Astrocyte (in vitro differentiated cells and primary cell): Measurements from ENCODE around the gene GPC5. TPM values are rescaled to one million over a fixed set of nuclear protein-coding genes. Genes with fewer than 3 reads are reported as not detected.

Experiments used
- DNase-seq: peaks from one replicate; pipeline ENCODE4 v3.0.0-alpha.2; 2010; ENCODE audit warnings: low read depth
- FAIRE-seq: peaks from 2 replicates; lab custom pipeline; 2011; peaks lifted over from hg19 to GRCh38; lab: Jason Lieb, UNC
- H2AFZ ChIP-seq: 2 replicates; pipeline ENCODE4 v1.6.0; 2012; ENCODE audit warnings: low read depth, low read length, inconsistent platforms
- H3K27ac ChIP-seq: 2 replicates; pipeline ENCODE4 v1.5.1; 2011; ENCODE audit warnings: low read depth, low read length, inconsistent platforms
- H3K27me3 ChIP-seq: 2 replicates; pipeline ENCODE4 v1.6.0; 2011; ENCODE audit warnings: low read length, inconsistent platforms; ENCODE audit not compliant: insufficient read depth
- H3K36me3 ChIP-seq: 2 replicates; pipeline ENCODE4 v1.5.1; 2011; ENCODE audit warnings: low read length, inconsistent platforms; ENCODE audit not compliant: insufficient read depth
- H3K4me1 ChIP-seq: 2 replicates; pipeline ENCODE4 v1.5.1; 2011; ENCODE audit warnings: low read length, inconsistent platforms; ENCODE audit not compliant: insufficient read depth
- H3K4me2 ChIP-seq: 2 replicates; pipeline ENCODE4 v1.6.0; 2012; ENCODE audit warnings: low read length, inconsistent platforms
- H3K4me3 ChIP-seq: 2 replicates; pipeline ENCODE4 v1.5.1; 2011; ENCODE audit warnings: low read depth, mild to moderate bottlenecking, low read length, inconsistent platforms; ENCODE audit not compliant: insufficient read depth
- H3K79me2 ChIP-seq: 2 replicates; pipeline ENCODE4 v1.6.0; 2012; ENCODE audit warnings: mild to moderate bottlenecking, low read length, inconsistent platforms; ENCODE audit not compliant: insufficient read depth
- H3K9ac ChIP-seq: 2 replicates; pipeline ENCODE4 v1.6.0; 2012; ENCODE audit warnings: mild to moderate bottlenecking, low read length, inconsistent platforms
- H3K9me3 ChIP-seq: 2 replicates; pipeline ENCODE4 v1.5.1; 2012; ENCODE audit warnings: low read depth, mild to moderate bottlenecking, low read length, inconsistent platforms; ENCODE audit not compliant: insufficient read depth
- H4K20me1 ChIP-seq: 2 replicates; pipeline ENCODE4 v1.6.0; 2012; ENCODE audit warnings: low read length, inconsistent platforms; ENCODE audit not compliant: insufficient read depth
- H3K27ac Mint-ChIP-seq: one replicate; pipeline ENCODE4 v1.8.0; 2021; ENCODE audit warnings: mild to moderate bottlenecking, mixed read lengths; ENCODE audit not compliant: unreplicated experiment
- H3K27me3 Mint-ChIP-seq: one replicate; pipeline ENCODE4 v1.8.0; 2021; ENCODE audit warnings: low read depth, mixed read lengths; ENCODE audit not compliant: unreplicated experiment
- H3K36me3 Mint-ChIP-seq: one replicate; pipeline ENCODE4 v1.8.0; 2021; ENCODE audit warnings: low read depth, mixed read lengths; ENCODE audit not compliant: unreplicated experiment
- H3K4me1 Mint-ChIP-seq: one replicate; pipeline ENCODE4 v1.8.0; 2021; ENCODE audit warnings: low read depth, mixed read lengths; ENCODE audit not compliant: unreplicated experiment
- H3K4me3 Mint-ChIP-seq: one replicate; pipeline ENCODE4 v1.8.0; 2021; ENCODE audit warnings: mild to moderate bottlenecking, moderate library complexity, mixed read lengths; ENCODE audit not compliant: unreplicated experiment
- H3K9me3 Mint-ChIP-seq: one replicate; pipeline ENCODE4 v1.8.0; 2021; ENCODE audit warnings: mild to moderate bottlenecking, mixed read lengths; ENCODE audit not compliant: unreplicated experiment
- CTCF ChIP-seq: IDR thresholded peaks from 2 replicates; pipeline ENCODE4 v1.5.1; 2011; ENCODE audit warnings: low read depth, mild to moderate bottlenecking, inconsistent platforms, low read length, moderate library complexity; ENCODE audit not compliant: insufficient read depth
- EZH2 ChIP-seq: IDR thresholded peaks from 2 replicates; pipeline ENCODE4 v1.6.1; 2012; ENCODE audit warnings: mild to moderate bottlenecking, low read length, inconsistent platforms; ENCODE audit not compliant: insufficient read depth
- total RNA-seq: library from RNA; stranded (reverse); gene quantifications from 2 replicates; pipeline ENCODE4 v1.2.1, GENCODE V29; 2021

GPC5 gene
- total RNA-seq, 1 donor from 2014 or later = 1.1 TPM

GRCh38 chr13:92012787-92013186 is 614.4 kb downstream of the GPC5 start:
- H3K4me1 Mint-ChIP-seq = no peaks in the 10 kb centered on the region
- no peaks in the 10 kb centered on the region for H3K36me3 Mint-ChIP-seq
- Histone ChIP-seq H3K9me3 (peaks cover 4% of the 10 kb centered on the region), H3K4me2 (no peak overlapping the region), H4K20me1 (no peaks in the 10 kb centered on the region), H3K27me3 (no peaks in the 10 kb centered on the region), H3K9ac (no peak overlapping the region), H2AFZ (no peak overlapping the region), H3K79me2 (no peaks in the 10 kb centered on the region), H3K4me1 (no peaks in the 10 kb centered on the region), H3K4me3 (no peak overlapping the region), H3K36me3 (no peaks in the 10 kb centered on the region), H3K27ac (no peak overlapping the region)
- no peak for TF ChIP-seq CTCF
- TF ChIP-seq EZH2 = no peak
- no peaks in the 10 kb centered on the region for H3K27me3 Mint-ChIP-seq
- H3K9me3 Mint-ChIP-seq = no peaks in the 10 kb centered on the region
- DNase-seq (no peak), FAIRE-seq (no peak)
- H3K4me3 Mint-ChIP-seq = no peak overlapping the region
- H3K27ac Mint-ChIP-seq = no peak overlapping the region

GRCh38 chr13:92017737-92018136 is 619.3 kb downstream of the GPC5 start:
- TF ChIP-seq EZH2 (no peak), CTCF (no peak)
- Mint-ChIP-seq H3K36me3 (no peaks in the 10 kb centered on the region), H3K27me3 (no peaks in the 10 kb centered on the region), H3K27ac (no peak overlapping the region), H3K9me3 (no peaks in the 10 kb centered on the region), H3K4me3 (no peak overlapping the region), H3K4me1 (no peaks in the 10 kb centered on the region)
- no peaks in the 10 kb centered on the region for H3K4me1 ChIP-seq
- no peaks in the 10 kb centered on the region for H3K79me2 ChIP-seq
- H3K4me3 ChIP-seq = no peak overlapping the region
- H2AFZ ChIP-seq = no peak overlapping the region
- H3K9ac ChIP-seq = no peak overlapping the region
- no peak overlapping the region for H3K4me2 ChIP-seq
- peaks cover 3% of the 10 kb centered on the region for H3K9me3 ChIP-seq
- FAIRE-seq = no peak
- H3K27ac ChIP-seq = no peak overlapping the region
- no peaks in the 10 kb centered on the region for H3K27me3 ChIP-seq
- H4K20me1 ChIP-seq = no peaks in the 10 kb centered on the region
- DNase-seq = no peak
- no peaks in the 10 kb centered on the region for H3K36me3 ChIP-seq

- Histone ChIP-seq H3K9me3 (no peaks in the 10 kb centered on the region), H4K20me1 (no peaks in the 10 kb centered on the region), H3K79me2 (no peaks in the 10 kb centered on the region), H3K36me3 (no peaks in the 10 kb centered on the region), H2AFZ (no peak overlapping the region), H3K9ac (no peak overlapping the region), H3K27me3 (no peaks in the 10 kb centered on the region), H3K27ac (no peak overlapping the region), H3K4me2 (no peak overlapping the region), H3K4me1 (no peaks in the 10 kb centered on the region), H3K4me3 (no peak overlapping the region)
- Mint-ChIP-seq H3K4me3 (no peak overlapping the region), H3K27me3 (no peaks in the 10 kb centered on the region), H3K9me3 (no peaks in the 10 kb centered on the region), H3K4me1 (no peaks in the 10 kb centered on the region), H3K36me3 (no peaks in the 10 kb centered on the region), H3K27ac (no peak overlapping the region)
- FAIRE-seq (no peak), DNase-seq (no peak)
- TF ChIP-seq CTCF (no peak), EZH2 (no peak)
Observed at GRCh38 chr13:92028695-92029094, 630.3 kb downstream of the GPC5 start.
